ENCODE measurements around the gene PRELID3B.

PRELID3B gene

DNA sequence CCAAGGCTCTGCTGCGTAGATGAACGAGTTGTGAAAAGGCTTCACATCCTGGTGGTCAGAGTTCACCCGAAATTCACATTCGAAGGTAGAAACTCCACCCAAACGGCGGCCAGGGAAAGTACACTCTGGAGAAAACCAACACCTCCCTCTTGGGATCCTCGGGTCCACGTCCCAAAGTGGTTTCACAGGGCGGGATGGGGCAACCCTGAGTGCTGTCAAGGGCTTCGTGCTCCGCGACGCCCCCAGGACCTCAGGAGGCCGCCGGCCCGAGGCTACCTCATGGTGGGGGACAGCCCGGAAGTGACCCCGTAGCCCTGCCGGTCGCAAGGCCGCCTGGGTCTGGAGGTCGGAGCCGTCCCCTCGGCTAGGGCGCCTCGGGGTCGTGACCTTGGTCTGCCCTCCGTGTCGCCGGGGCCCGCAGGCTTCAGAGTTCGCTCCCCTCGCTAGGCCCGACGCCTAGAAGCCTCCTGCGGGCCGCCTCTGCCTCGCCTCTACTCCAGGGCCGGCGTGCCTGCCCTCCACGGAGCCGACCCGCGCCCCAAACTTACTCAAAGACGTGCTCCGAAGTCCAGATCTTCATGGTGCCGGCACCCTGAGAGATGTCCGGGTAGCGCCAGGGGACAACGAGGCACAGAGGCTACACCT lies at the start of gene PRELID3B:
TSS of gene PRELID3B (minus strand) at position 636 of the 645 bp plus-strand sequence. CDS start at position 580, 56 bp downstream.
- H3K4me3 ChIP-seq (replicated peaks in 1 of 2; ENCODE audit: low read depth in 2 of 2, low read length in 2 of 2), result peak within 1 kb of the TSS; percentile 83 to 85
- TF ChIP-seq, protein P1, sequence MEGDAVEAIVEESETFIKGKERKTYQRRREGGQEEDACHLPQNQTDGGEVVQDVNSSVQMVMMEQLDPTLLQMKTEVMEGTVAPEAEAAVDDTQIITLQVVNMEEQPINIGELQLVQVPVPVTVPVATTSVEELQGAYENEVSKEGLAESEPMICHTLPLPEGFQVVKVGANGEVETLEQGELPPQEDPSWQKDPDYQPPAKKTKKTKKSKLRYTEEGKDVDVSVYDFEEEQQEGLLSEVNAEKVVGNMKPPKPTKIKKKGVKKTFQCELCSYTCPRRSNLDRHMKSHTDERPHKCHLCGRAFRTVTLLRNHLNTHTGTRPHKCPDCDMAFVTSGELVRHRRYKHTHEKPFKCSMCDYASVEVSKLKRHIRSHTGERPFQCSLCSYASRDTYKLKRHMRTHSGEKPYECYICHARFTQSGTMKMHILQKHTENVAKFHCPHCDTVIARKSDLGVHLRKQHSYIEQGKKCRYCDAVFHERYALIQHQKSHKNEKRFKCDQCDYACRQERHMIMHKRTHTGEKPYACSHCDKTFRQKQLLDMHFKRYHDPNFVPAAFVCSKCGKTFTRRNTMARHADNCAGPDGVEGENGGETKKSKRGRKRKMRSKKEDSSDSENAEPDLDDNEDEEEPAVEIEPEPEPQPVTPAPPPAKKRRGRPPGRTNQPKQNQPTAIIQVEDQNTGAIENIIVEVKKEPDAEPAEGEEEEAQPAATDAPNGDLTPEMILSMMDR (IDR thresholded peaks at IDR 0.05; ENCODE audit: low read depth, low read length), result no peak
- DNase-seq (ENCODE audit: low read depth in 2 of 2), result peak; percentile 22 to 50

DNA sequence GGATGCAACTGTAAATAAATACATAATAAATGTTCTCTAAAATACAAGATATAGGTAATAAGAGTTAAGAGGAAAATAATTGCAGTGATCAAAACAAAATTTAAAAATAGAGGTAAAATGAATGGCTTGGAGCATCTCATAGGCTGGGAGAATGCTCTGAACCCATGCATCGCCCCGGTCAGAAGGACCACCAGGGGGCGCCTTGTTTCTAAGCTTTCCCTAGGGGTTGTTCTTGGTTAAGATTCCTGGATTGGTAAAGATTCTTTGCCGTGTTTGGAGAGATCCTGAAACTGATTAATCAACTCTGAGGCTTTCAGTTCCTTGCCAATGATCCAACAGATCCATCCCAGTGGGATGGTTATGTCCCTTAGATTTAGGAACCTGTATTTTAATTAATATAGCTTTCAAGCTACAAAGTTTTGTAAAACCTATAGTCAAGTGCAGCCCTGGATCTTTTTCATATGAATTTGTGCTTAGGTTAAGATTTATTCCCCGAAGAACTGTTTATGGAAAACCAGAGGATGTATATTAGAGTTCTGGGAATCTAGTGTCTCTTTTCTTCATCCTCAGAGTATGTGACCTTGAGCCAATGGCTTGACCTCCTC lies 45.3 kb upstream of the PRELID3B start:
- TF ChIP-seq, protein P1 (IDR thresholded peaks at IDR 0.05; ENCODE audit: low read depth, low read length), result peak; percentile 90

DNA sequence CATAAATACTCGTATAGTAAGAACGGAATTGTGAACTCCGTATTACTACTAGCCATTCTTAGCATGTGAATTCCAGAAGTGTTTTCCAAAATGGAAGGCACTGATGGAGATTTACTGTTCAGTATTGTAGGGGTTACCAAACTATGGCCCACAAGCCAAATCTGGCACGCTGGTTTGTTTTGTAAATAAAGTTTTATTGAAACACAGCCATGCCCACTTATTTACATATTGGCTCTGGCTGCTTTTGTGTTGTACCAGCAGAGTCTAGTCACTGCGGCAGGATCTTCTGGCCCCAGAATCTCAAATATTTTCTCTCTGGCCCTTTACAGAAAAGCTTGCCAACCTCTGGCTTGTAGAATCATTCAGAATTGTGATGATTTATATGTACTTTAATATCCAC lies 44.3 kb upstream of the PRELID3B start:
- no peak for DNase-seq (ENCODE audit: low read depth in 2 of 2)
- TF ChIP-seq, protein P1 (IDR thresholded peaks at IDR 0.05; ENCODE audit: low read depth, low read length), result no peak
- H3K4me3 ChIP-seq (replicated peaks in 1 of 2; ENCODE audit: low read depth in 2 of 2, low read length in 2 of 2), result no peak overlapping the region

More for the DNA sequence above, 45.3 kb upstream of the PRELID3B start:
- no peak overlapping the region for H3K4me3 ChIP-seq (replicated peaks in 1 of 2; ENCODE audit: low read depth in 2 of 2, low read length in 2 of 2)
- peak; percentile 64 to 71 for DNase-seq (ENCODE audit: low read depth in 2 of 2)

DNA sequence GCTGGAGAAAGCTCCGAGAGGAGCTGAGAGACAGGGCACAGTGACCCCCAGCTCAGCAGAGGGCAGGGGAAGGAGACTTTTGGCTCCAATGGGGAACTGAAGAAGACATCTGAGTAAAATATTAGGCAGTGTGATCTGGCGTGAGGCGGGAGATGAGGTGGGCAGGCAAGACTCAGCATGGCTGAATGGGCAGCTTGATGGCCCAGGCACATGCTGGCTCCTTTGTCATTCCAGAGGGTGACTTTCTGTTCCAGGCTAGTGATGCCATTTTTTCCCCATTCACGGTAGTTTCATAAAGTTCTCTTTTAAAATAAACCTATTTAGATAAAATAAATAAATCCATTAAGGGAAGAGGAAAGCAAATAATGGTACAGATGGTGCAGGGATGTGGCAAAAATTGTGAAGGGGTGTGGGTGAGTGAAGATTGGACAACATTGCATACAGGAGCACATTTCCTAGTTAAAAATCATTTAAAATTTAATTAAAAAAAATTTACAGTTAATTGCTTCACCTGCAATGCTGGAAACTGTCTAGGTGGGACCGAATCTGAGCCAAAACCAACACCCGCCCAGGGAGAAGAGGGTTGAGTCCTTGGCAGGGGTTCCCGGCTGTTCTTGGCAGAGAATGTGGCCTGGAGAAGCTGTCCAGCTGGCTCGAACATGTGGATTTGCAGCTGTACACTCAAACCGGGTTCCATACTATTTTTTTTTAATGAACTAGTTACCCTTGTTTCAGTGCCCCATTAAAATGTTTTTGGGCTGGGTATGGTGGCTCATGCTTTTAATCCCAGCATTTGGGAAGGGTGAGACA lies 41.7 kb upstream of the PRELID3B start:
- H3K4me3 ChIP-seq (replicated peaks in 1 of 2; ENCODE audit: low read depth in 2 of 2, low read length in 2 of 2), result no peak overlapping the region
- TF ChIP-seq, protein P1 (IDR thresholded peaks at IDR 0.05; ENCODE audit: low read depth, low read length), result no peak
- DNase-seq (ENCODE audit: low read depth in 2 of 2), result no peak

DNA sequence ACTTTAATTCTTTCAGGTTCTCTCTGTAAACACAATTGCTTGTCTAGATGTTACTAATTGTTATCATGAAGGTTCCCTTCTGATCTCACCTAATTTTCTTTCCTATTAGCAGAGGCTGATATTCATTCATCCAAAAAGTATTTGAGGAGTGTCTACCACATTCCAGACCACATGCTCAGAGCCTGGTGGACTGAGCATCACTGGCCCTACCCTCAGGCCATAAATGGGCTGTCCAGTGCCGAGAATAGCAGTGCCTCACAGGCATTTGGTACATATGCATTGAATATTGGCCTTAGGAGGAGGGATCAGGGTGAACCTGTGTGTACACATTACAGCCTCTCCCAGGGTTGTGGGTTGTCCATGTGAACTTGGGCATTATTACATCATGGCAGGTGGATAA lies 40.4 kb upstream of the PRELID3B start:
- TF ChIP-seq, protein P1 (IDR thresholded peaks at IDR 0.05; ENCODE audit: low read depth, low read length), result no peak

DNA sequence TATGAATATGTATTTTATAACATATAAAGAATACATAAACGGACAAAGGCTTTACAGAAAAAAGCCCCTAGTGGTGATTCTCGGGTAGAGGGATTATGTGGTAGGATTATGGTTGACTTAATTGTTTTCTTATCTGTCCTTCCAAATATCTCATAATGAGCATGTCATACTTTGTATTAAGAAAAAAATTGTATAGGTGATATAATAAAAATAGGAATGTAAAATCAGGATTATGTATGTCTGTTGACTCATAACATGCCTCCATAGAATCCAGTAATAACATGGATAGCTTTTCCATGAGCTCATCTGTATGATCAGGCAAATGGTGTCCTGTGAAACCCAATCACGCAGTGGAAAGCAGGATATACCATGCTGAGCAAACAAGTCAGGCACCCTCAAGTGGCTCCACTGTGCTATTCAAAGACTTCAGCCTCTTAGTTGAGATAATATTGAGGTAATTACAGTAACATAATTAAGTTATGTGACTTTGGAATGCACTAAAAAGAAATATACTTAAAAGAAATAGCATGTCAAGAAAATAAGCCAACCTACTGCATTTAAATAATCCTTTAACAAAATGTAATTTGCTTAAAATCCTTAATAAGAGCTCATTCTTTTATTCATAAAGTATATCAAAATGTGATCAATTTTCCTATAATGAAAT lies 39.6 kb upstream of the PRELID3B start:
- no peak overlapping the region for H3K4me3 ChIP-seq (replicated peaks in 1 of 2; ENCODE audit: low read depth in 2 of 2, low read length in 2 of 2)
- TF ChIP-seq, protein P1 (IDR thresholded peaks at IDR 0.05; ENCODE audit: low read depth, low read length), result peak; percentile 35
- DNase-seq (ENCODE audit: low read depth in 2 of 2), result peak in 1 of 2 donors; percentile 69

More for the DNA sequence above, 40.4 kb upstream of the PRELID3B start:
- H3K4me3 ChIP-seq (replicated peaks in 1 of 2; ENCODE audit: low read depth in 2 of 2, low read length in 2 of 2), result no peak overlapping the region
- DNase-seq (ENCODE audit: low read depth in 2 of 2), result peak in 1 of 2 donors; percentile 68

Measured in cardiac fibroblast (primary cell).